ENCODE data around the gene CBFA2T2.

CBFA2T2 gene

GRCh38 chr20:33552519-33552918 is 62.6 kb downstream of the CBFA2T2 start:
- DNase-seq (ENCODE audit: low read depth): no peak
- TF ChIP-seq CTCF (IDR thresholded peaks at IDR 0.05; ENCODE audit: control insufficient read depth, insufficient read depth, low read depth, low read length, missing control alignments): no peak
- H3K4me3 ChIP-seq (ENCODE audit: control insufficient read depth, low read depth, low read length): no peak overlapping the region

- no peak overlapping the region for H3K4me3 ChIP-seq (ENCODE audit: control insufficient read depth, low read depth, low read length)
- no peak for TF ChIP-seq CTCF (IDR thresholded peaks at IDR 0.05; ENCODE audit: control insufficient read depth, insufficient read depth, low read depth, low read length, missing control alignments)
- no peak for DNase-seq (ENCODE audit: low read depth)
Measured at GRCh38 chr20:33553516-33553915, 63.6 kb downstream of the CBFA2T2 start.

GRCh38 chr20:33554914-33555420 is 65.1 kb downstream of the CBFA2T2 start:
- H3K4me3 ChIP-seq (ENCODE audit: control insufficient read depth, low read depth, low read length): no peak overlapping the region
- peak; percentile 88 for DNase-seq (ENCODE audit: low read depth)
- no peak for TF ChIP-seq CTCF (IDR thresholded peaks at IDR 0.05; ENCODE audit: control insufficient read depth, insufficient read depth, low read depth, low read length, missing control alignments)

GRCh38 chr20:33555755-33556154 is 65.9 kb downstream of the CBFA2T2 start:
- no peak for DNase-seq (ENCODE audit: low read depth)
- no peak for TF ChIP-seq CTCF (IDR thresholded peaks at IDR 0.05; ENCODE audit: control insufficient read depth, insufficient read depth, low read depth, low read length, missing control alignments)
- no peak overlapping the region for H3K4me3 ChIP-seq (ENCODE audit: control insufficient read depth, low read depth, low read length)

- no peak overlapping the region for H3K4me3 ChIP-seq (ENCODE audit: control insufficient read depth, low read depth, low read length)
- no peak for TF ChIP-seq CTCF (IDR thresholded peaks at IDR 0.05; ENCODE audit: control insufficient read depth, insufficient read depth, low read depth, low read length, missing control alignments)
- no peak for DNase-seq (ENCODE audit: low read depth)
Measured at GRCh38 chr20:33556246-33556645, 66.3 kb downstream of the CBFA2T2 start.

GRCh38 chr20:33558348-33559144 is 68.7 kb downstream of the CBFA2T2 start:
- no peak overlapping the region for H3K4me3 ChIP-seq (ENCODE audit: control insufficient read depth, low read depth, low read length)
- DNase-seq (ENCODE audit: low read depth): no peak
- no peak for TF ChIP-seq CTCF (IDR thresholded peaks at IDR 0.05; ENCODE audit: control insufficient read depth, insufficient read depth, low read depth, low read length, missing control alignments)
